ENCODE measurements around the gene C17orf114. TPM values are rescaled to one million over a fixed set of nuclear protein-coding genes. Genes with fewer than 3 reads are reported as not detected.

C17orf114 gene

GRCh38 chr17:4766201-4766600 is 35.9 kb downstream of the C17orf114 start:
- intact Hi-C loops (cut with DNase I, micrococcal nuclease): no loop called here
- ATAC-seq: no peak
- DNase-seq: no peak

GRCh38 chr17:4764595-4764994 is 37.5 kb downstream of the C17orf114 start:
- ATAC-seq: no peak
- intact Hi-C loops (cut with DNase I, micrococcal nuclease): no loop called here

GRCh38 chr17:4759776-4760236 is 42.3 kb downstream of the C17orf114 start:
- intact Hi-C loops (cut with DNase I, micrococcal nuclease): no loop called here
- ATAC-seq (peak; percentile 82), DNase-seq (no peak)

More at GRCh38 chr17:4764595-4764994, 37.5 kb downstream of the C17orf114 start:
- no peak for DNase-seq

GRCh38 chr17:4753392-4753791 is 48.7 kb downstream of the C17orf114 start:
- intact Hi-C loops (cut with DNase I, micrococcal nuclease): no loop called here
- no peak for ATAC-seq
- no peak for DNase-seq

GRCh38 chr17:4751932-4752331 is 50.2 kb downstream of the C17orf114 start:
- DNase-seq (no peak), ATAC-seq (no peak)
- intact Hi-C loops (cut with DNase I, micrococcal nuclease): no loop called here

Other genes with a start within 250 kb of the C17orf114 start
- gene MYBBP1A, start 246.9 kb downstream of the C17orf114 start, total RNA-seq: 10 to 100 TPM; 28.1 to 41.6 TPM
- gene GGT6, start 241.8 kb downstream of the C17orf114 start, total RNA-seq: 100 to 1,000 TPM; 185 to 232 TPM
- under 1 TPM in 1 of 2 donors, not detected in 1; 0.25 TPM for gene SMTNL2, start 217.8 kb downstream of the C17orf114 start, total RNA-seq
- under 1 TPM; 0.12 to 0.36 TPM for gene ALOX15, start 160.7 kb downstream of the C17orf114 start, total RNA-seq
- gene PELP1, start 98.2 kb downstream of the C17orf114 start, total RNA-seq: 10 to 100 TPM; 25.8 to 35.5 TPM
- 10 to 100 TPM; 27.2 to 45.1 TPM for gene ARRB2, start 91.7 kb downstream of the C17orf114 start, total RNA-seq
- gene MED11, start 70.9 kb downstream of the C17orf114 start, total RNA-seq: 10 to 100 TPM; 21.8 to 26.7 TPM
- gene ZMYND15, start 62.5 kb downstream of the C17orf114 start, total RNA-seq: 1 to 10 TPM; 1.1 to 1.9 TPM
- gene CXCL16, start 62.4 kb downstream of the C17orf114 start, total RNA-seq: 10 to 100 TPM; 36.2 to 52.3 TPM
- gene TM4SF5, start 30.4 kb downstream of the C17orf114 start, total RNA-seq: 10 to 100 TPM; 17.3 to 26.9 TPM
- under 1 TPM; 0.73 to 0.79 TPM for gene VMO1, start 16.0 kb downstream of the C17orf114 start, total RNA-seq
- gene GLTPD2, start 13.4 kb downstream of the C17orf114 start, total RNA-seq: under 1 TPM; 0.49 to 0.61 TPM
- gene PSMB6, start 6.2 kb downstream of the C17orf114 start, total RNA-seq: 10 to 100 TPM; 79.4 to 99.6 TPM
- 10 to 100 TPM; 26.1 to 27.5 TPM for gene PLD2, start 4.8 kb upstream of the C17orf114 start, total RNA-seq
- gene MINK1, start 31.0 kb upstream of the C17orf114 start, total RNA-seq: 100 to 1,000 TPM; 193 to 205 TPM
- gene C17orf107, start 97.2 kb upstream of the C17orf114 start, total RNA-seq: 1 to 10 TPM; 1.3 to 1.8 TPM
- under 1 TPM; 0.43 to 0.81 TPM for gene CHRNE, start 100.8 kb upstream of the C17orf114 start, total RNA-seq
- gene GP1BA, start 129.9 kb upstream of the C17orf114 start, total RNA-seq: not detected
- 10 to 100 TPM; 77.5 to 90.0 TPM for gene SLC25A11, start 137.7 kb upstream of the C17orf114 start, total RNA-seq
- 100 to 1,000 TPM in 1 of 2 donors, 10 to 100 TPM in 1; 96.5 to 105 TPM for gene RNF167, start 137.9 kb upstream of the C17orf114 start, total RNA-seq
- 100 to 1,000 TPM; 720 to 812 TPM for gene PFN1, start 146.2 kb upstream of the C17orf114 start, total RNA-seq
- 1 to 10 TPM; 7.3 to 8.9 TPM for gene ENO3, start 148.8 kb upstream of the C17orf114 start, total RNA-seq
- 10 to 100 TPM; 49.3 to 68.2 TPM for gene SPAG7, start 165.5 kb upstream of the C17orf114 start, total RNA-seq
- 10 to 100 TPM; 49.1 to 52.2 TPM for gene CAMTA2, start 185.3 kb upstream of the C17orf114 start, total RNA-seq
- gene INCA1, start 195.2 kb upstream of the C17orf114 start, total RNA-seq: 1 to 10 TPM; 1.9 TPM
- gene KIF1C, start 195.6 kb upstream of the C17orf114 start, total RNA-seq: 100 to 1,000 TPM; 212 to 226 TPM
- gene SLC52A1, start 233.1 kb upstream of the C17orf114 start, total RNA-seq: 1 to 10 TPM; 2.4 to 2.5 TPM